ENCODE results near the gene ARPC1B.
"Not testable (repeated sequence)": the region's sequence is repeated elsewhere in the genome, so short reads cannot be mapped to it uniquely, and the experiment has no call there.

Gene ARPC1B

GRCh38 chr7:99409806-99410205 lies 35.3 kb downstream of the ARPC1B start:
- no peak for DNase-seq (ENCODE audit: low spot score)

DNA sequence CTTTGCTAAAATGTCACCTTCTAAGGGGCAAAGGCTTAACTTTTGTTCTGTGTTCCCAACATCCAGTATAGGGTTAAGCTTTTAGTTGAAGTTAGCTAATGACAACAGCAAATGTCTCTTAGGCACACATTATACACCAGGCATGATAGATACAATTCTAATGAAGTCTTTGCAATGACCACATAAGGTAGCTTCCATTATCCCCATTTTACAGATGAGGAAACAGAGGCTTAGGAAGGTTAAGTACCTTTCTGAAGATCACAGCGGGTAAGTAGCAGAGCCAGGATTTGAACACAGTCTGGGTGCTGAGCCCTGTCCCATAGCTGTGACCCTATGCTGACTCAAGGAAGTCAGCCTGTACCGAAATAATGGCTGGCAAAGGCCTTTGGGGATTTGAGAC lies 36.1 kb downstream of the ARPC1B start:
- DNase-seq (ENCODE audit: low spot score): no peak

- DNase-seq (ENCODE audit: low spot score): not testable (repeated sequence)
These were observed 41.1 kb downstream of the ARPC1B start for GRCh38 chr7:99415513-99416127.

- DNase-seq (ENCODE audit: low spot score): no peak
These were observed 43.7 kb downstream of the ARPC1B start for GRCh38 chr7:99418260-99418659.

DNA sequence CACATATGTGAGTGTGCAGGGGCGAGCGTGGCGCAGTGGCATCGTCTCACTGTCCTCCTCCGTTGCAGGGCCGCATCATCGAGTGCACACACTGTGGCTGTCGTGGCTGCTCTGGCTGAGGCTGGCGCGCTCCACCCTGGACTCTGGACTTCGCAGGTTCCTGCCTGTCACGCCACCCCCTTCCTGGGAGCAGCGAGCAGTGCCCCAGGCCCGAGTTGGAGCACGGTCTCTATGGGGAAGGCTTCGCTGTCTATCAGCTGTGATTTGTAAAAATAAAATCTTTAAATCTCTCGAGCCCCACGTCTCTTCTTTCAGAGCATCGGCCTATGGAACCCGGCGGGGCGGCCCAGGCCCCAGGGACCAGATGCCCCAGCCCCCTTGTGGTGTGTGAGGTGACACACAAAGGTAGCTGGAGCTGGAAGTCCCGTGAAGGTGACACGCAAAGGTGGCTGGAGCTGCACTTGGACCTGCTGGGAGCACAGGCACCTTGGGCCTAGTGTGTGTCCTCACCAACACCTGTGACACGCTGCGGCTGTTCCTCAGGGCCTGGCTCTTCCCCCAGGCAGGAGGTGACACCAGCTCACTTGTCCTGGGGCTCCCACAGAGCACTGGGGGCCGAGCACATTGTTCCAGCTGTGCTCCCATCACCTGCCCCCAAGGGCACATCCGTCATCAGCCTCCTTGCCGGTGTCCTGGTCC lies 44.9 kb downstream of the ARPC1B start:
- no peak for DNase-seq (ENCODE audit: low spot score)

- DNase-seq (ENCODE audit: low spot score): no peak
These were observed 45.7 kb downstream of the ARPC1B start for GRCh38 chr7:99420213-99420612.

GRCh38 chr7:99420986-99421385 lies 46.5 kb downstream of the ARPC1B start:
- DNase-seq (ENCODE audit: low spot score): no peak

GRCh38 chr7:99422186-99422585 lies 47.7 kb downstream of the ARPC1B start:
- DNase-seq (ENCODE audit: low spot score): no peak

GRCh38 chr7:99422625-99423024 lies 48.1 kb downstream of the ARPC1B start:
- no peak for DNase-seq (ENCODE audit: low spot score)

GRCh38 chr7:99424932-99425730 lies 50.6 kb downstream of the ARPC1B start:
- no peak for DNase-seq (ENCODE audit: low spot score)

- DNase-seq (ENCODE audit: low spot score): peak; percentile 11
These were observed 54.5 kb downstream of the ARPC1B start for GRCh38 chr7:99428972-99429566.

DNA sequence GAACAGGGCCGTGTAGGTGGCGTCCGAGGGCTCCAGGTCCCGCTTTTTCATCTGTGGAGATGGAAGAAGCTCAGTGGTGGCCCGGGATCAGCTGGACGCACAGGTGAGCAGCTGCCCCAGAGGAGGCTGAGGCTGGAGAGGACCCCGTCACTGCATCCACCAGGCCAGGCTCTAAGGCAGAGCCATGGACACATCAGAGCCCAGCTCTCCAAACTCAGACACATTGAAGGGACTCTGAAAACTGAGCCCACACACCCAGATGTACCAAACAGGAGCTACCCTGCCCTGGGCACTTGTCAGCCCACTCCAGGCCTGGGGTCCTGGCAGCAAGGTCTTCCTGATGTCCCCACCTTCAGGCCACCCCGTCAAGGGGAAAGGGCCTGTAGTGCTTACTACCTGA lies 55.2 kb downstream of the ARPC1B start:
- no peak for DNase-seq (ENCODE audit: low spot score)

DNA sequence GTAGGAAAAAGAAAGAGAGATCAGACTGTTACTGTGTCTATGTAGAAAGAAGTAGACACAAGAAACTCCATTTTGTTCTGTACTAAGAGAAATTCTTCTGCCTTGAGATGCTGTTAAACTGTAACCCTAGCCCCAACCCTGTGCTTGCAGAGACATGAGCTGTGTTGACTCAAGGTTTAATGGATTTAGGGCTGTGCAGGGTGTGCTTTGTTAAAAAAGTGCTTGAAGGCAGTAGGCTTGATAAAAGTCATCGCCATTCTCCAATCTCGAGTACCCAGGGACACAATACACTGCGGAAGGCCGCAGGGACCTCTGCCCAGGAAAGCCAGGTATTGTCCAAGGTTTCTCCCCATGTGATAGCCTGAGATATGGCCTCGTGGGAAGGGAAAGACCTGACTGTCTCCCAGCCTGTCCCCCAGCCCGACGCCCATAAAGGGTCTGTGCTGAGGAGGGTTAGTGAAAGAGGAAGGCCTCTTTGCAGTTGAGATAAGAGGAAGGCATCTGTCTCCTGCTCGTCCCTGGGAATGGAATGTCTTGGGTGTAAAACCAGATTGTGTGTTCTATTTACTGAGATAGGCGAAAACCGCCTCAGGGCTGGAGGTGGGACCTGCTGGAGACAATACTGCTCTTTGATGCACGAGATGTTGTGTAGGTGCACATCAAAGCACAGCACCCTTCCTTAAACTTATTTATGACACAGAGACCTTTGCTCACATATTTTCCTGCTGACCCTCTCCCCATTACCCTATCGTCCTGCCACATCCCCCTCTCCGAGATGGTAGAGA lies 57.4 kb downstream of the ARPC1B start:
- not testable (repeated sequence) for DNase-seq (ENCODE audit: low spot score)

- DNase-seq (ENCODE audit: low spot score): no peak
These were observed 58.6 kb downstream of the ARPC1B start for GRCh38 chr7:99433158-99433557.

- DNase-seq (ENCODE audit: low spot score): no peak
These were observed 63.5 kb downstream of the ARPC1B start for GRCh38 chr7:99437946-99438572.

DNA sequence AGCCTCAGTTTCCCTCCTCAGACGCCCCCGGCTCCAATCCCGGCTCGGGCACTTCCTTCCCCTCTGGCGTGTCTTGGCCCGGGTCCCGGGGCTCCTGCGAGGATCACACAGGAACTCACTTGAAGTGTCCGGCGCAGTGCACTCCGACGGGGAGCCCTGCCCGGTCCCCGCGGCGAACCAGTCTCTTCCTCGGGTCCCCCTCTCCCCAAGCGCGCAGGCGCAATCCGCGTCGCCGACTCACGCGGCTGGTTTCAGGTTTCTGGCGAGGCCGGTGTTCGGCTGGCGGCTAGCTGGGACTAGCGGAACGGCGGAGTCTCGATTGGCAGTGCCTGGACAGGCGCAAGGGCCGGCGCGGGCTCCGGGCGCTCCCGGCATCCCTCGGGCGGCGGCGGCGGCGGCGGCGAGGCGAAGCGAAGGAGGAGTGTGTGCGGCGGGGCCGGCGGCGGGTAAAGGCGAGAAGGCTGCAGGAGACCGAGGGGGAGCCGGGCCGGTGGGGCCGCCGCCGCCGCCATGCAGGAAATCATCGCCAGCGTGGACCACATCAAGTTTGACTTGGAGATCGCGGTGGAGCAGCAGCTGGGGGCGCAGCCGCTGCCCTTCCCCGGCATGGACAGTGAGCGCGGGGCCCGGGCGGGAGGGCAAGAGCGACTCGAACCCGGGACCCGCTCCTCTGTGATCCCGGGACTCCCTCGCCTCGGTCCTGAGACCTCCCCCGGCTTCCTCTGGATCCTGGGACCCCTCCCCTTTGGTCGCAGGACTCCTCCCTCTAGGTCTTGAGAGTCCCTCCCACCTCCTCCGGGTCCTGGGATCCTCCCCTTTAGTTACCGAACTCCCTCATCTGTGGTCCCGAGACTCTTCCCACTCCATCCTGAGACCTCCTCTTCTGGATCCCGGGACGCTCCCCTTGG lies 64.3 kb downstream of the ARPC1B start, which contains the start of the genes CPSF4 and PTCD1:
TSS of gene CPSF4 (plus strand) at position 371 of the 908 bp plus-strand sequence. CDS start at position 511, 140 bp downstream.
TSS of gene PTCD1 (minus strand) at position 226 of the 908 bp plus-strand sequence. CDS start 3,556 bp downstream, outside the sequence.
- peak; percentile 89 for DNase-seq (ENCODE audit: low spot score)

GRCh38 chr7:99440195-99440594 lies 65.7 kb downstream of the ARPC1B start:
- no peak for DNase-seq (ENCODE audit: low spot score)

All from CD4-positive, alpha-beta T cell treated with Interleukin-6 at 100 ng/mL for 8 hours (primary cell).